ENCODE results near the gene KYAT1.
A peak's percentile ranks its signal among the peaks of the same experiment; 100 is the strongest.

GRCh38 chr9:128892221-128892921 lies 10.6 kb upstream of the KYAT1 start:
- TF ChIP-seq CTCF (IDR thresholded peaks at IDR 0.05 in 4 of 5, conservative IDR thresholded peaks at IDR 0.05 in 1 of 5): no peak
- peak in 1 of 2 donors; percentile 27 for TF ChIP-seq POLR2A (IDR thresholded peaks at IDR 0.05)
